Measurements from ENCODE around the gene BCL6. TPM values are rescaled to one million over a fixed set of nuclear protein-coding genes. Genes with fewer than 3 reads are reported as not detected.

Gene BCL6
- total and polyA plus RNA-seq, 2 experiments from 2014 or later, result 2.6 to 5.9 TPM

GRCh38 chr3:187793618-187794017 is 48.4 kb upstream of the BCL6 start (continued):
- TF ChIP-seq REST (IDR thresholded peaks at IDR 0.05; ENCODE audit: unreplicated experiment), result no peak
- TF ChIP-seq EZH2 (IDR thresholded peaks at IDR 0.05; ENCODE audit: low read depth, unreplicated experiment), result no peak
- no peak for TF ChIP-seq STAT1 (IDR thresholded peaks at IDR 0.05; ENCODE audit: unreplicated experiment)
- no peak for TF ChIP-seq EZH2phosphoT487 (IDR thresholded peaks at IDR 0.05; ENCODE audit: unreplicated experiment)
- TF ChIP-seq ETS1 (IDR thresholded peaks at IDR 0.05), result no peak

- no peak overlapping the region for H3K4me3 ChIP-seq
- no peaks in the 10 kb centered on the region for H3K36me3 Mint-ChIP-seq (ENCODE audit: low read depth)
- no peaks in the 10 kb centered on the region for H3K9me3 Mint-ChIP-seq
- ATAC-seq, result no peak
- DNase-seq (ENCODE audit: low spot score), result no peak
- no peaks in the 10 kb centered on the region for H3K9me2 ChIP-seq (ENCODE audit: insufficient read depth)
- H3K27me3 ChIP-seq (ENCODE audit: insufficient read depth), result no peaks in the 10 kb centered on the region
- H3K79me2 ChIP-seq (replicated peaks; ENCODE audit: insufficient read depth), result no peaks in the 10 kb centered on the region
- H3K4me1 Mint-ChIP-seq, result no peaks in the 10 kb centered on the region; the same call in 2 of the 3 replicates
- no peak overlapping the region for H2AFZ ChIP-seq
- H4K20me1 ChIP-seq (replicated peaks; ENCODE audit: insufficient read depth), result no peaks in the 10 kb centered on the region
- no peak overlapping the region for H3K4me3 Mint-ChIP-seq
- H3K27ac ChIP-seq (ENCODE audit: low read depth), result no peak overlapping the region
- H3K27me3 Mint-ChIP-seq (ENCODE audit: insufficient read depth, low read depth, poor library complexity), result peaks cover 2% of the 10 kb centered on the region
- H3K36me3 ChIP-seq (ENCODE audit: insufficient read depth), result no peaks in the 10 kb centered on the region
- H3K4me1 ChIP-seq (ENCODE audit: insufficient read depth), result no peaks in the 10 kb centered on the region
- TF ChIP-seq EZH2 (IDR thresholded peaks at IDR 0.05; ENCODE audit: low read depth, unreplicated experiment) (no peak), STAT1 (IDR thresholded peaks at IDR 0.05; ENCODE audit: unreplicated experiment) (no peak), ETS1 (IDR thresholded peaks at IDR 0.05) (no peak), REST (IDR thresholded peaks at IDR 0.05; ENCODE audit: unreplicated experiment) (no peak)
- no peak overlapping the region for H3K27ac Mint-ChIP-seq
- no peak overlapping the region for H3K4me2 ChIP-seq
- H3F3A ChIP-seq (replicated peaks; ENCODE audit: low read depth), result no peaks in the 10 kb centered on the region
Measured at GRCh38 chr3:187792521-187792920, 47.3 kb upstream of the BCL6 start.
